ENCODE measurements around the gene GCKR. TPM values are rescaled to one million over a fixed set of nuclear protein-coding genes. Genes with fewer than 3 reads are reported as not detected.
A peak's percentile ranks its signal among the peaks of the same experiment; 100 is the strongest.

GCKR gene
- total and polyA plus RNA-seq, 2 of the 13 experiments (the other 11 are each of a cell fraction or from before 2014, with no cell fraction given), result 15.2 to 48.3 TPM

DNA sequence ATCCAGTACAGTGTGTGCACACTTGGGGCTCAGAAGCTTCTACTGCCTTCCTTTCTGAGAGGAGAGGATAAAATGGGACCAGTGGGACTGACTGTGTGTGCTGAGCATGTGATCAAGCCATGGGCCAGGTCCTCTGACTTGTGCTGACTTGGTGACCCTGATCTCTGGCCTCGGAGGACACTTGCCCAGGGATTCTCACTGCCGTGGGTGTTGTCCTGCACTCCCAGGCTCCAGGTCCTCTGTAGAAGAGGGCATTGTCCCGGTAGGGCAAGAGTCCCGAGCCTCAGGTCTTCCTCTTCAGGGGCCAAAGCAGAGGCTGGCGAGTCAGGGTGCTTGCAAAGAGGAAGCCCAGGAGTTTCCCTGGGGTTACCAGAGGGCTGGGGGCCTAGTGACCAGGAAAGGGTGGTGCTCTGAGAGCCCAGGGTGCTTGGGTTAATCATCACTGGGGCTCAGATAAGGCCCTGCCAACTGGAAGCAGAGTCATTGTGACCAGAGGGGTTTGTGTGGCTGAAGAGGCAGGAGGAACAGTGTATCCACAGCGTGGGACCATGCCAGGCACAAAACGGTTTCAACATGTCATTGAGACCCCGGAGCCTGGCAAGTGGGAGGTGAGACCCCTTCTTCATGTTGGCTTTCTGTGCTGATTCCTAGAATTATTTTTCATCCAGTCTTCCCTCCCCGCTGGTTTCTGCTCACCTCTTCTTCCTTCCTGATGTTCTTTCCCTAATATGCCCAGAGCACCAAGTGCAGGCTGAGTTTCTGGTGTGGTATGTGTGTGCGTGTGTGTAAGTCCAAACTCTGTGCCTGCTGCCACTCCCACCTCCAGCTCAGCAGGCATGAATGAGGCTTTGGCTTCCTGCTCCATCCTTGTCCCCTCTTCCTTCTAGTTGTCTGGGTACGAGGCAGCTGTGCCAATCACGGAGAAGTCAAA is at the start of gene GCKR (continued):
- TF ChIP-seq, protein P1, sequence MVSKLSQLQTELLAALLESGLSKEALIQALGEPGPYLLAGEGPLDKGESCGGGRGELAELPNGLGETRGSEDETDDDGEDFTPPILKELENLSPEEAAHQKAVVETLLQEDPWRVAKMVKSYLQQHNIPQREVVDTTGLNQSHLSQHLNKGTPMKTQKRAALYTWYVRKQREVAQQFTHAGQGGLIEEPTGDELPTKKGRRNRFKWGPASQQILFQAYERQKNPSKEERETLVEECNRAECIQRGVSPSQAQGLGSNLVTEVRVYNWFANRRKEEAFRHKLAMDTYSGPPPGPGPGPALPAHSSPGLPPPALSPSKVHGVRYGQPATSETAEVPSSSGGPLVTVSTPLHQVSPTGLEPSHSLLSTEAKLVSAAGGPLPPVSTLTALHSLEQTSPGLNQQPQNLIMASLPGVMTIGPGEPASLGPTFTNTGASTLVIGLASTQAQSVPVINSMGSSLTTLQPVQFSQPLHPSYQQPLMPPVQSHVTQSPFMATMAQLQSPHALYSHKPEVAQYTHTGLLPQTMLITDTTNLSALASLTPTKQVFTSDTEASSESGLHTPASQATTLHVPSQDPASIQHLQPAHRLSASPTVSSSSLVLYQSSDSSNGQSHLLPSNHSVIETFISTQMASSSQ (IDR thresholded peaks at IDR 0.05; ENCODE audit: low read depth), result peak; percentile 83
- TF ChIP-seq, protein P1 (CRISPR knock-in tag; IDR thresholded peaks at IDR 0.05; ENCODE audit: borderline replicate concordance), result peak; percentile 92
- TF ChIP-seq SP140L (CRISPR knock-in tag; IDR thresholded peaks at IDR 0.05; ENCODE audit: borderline replicate concordance) (no peak), ZBTB20 (CRISPR knock-in tag; IDR thresholded peaks at IDR 0.05; ENCODE audit: borderline replicate concordance, low read depth) (peak; percentile 67; the same call in 1 of the 2 replicates), POGZ (CRISPR knock-in tag; IDR thresholded peaks at IDR 0.05) (peak; percentile 70; the same call in 1 of the 2 replicates), HNRNPH1 (optimal IDR thresholded peaks at IDR 0.05; ENCODE audit: low read depth, low read length) (peak; percentile 51), ZNF780A (CRISPR knock-in tag; IDR thresholded peaks at IDR 0.05) (no peak), TBL1XR1 (IDR thresholded peaks at IDR 0.05; ENCODE audit: borderline replicate concordance, low read length, partially characterized antibody) (peak; percentile 19), SNAPC2 (CRISPR knock-in tag; IDR thresholded peaks at IDR 0.05) (peak; percentile 85), FOXM1 (CRISPR knock-in tag; IDR thresholded peaks at IDR 0.05) (no peak), REPIN1 (CRISPR knock-in tag; IDR thresholded peaks at IDR 0.05; ENCODE audit: borderline replicate concordance, low read depth) (peak; percentile 84; the same call in 1 of the 2 replicates), TAF1 (CRISPR knock-in tag; IDR thresholded peaks at IDR 0.05) (peak; percentile 84), U2AF1 (optimal IDR thresholded peaks at IDR 0.05; ENCODE audit: low read depth, low read length) (no peak), YY1 (IDR thresholded peaks at IDR 0.05; ENCODE audit: insufficient read depth, insufficient replicate concordance, low read depth, low read length) (no peak), ZNF672 (CRISPR knock-in tag; IDR thresholded peaks at IDR 0.05) (no peak), NKX3-1 (CRISPR knock-in tag; IDR thresholded peaks at IDR 0.05) (peak; percentile 76; the same call in 1 of the 2 replicates), RBM39 (IDR thresholded peaks at IDR 0.05; ENCODE audit: low read depth, low read length, poor library complexity, severe bottlenecking) (no peak), ARID2 (CRISPR knock-in tag; IDR thresholded peaks at IDR 0.05; ENCODE audit: borderline replicate concordance) (peak; percentile 93; the same call in 1 of the 2 replicates), ZFY (CRISPR knock-in tag; IDR thresholded peaks at IDR 0.05) (peak; percentile 91), MIXL1 (CRISPR knock-in tag; IDR thresholded peaks at IDR 0.05) (no peak; the same call in 1 of the 2 replicates), XBP1 (CRISPR knock-in tag; IDR thresholded peaks at IDR 0.05) (no peak), FOXO1 (CRISPR knock-in tag; IDR thresholded peaks at IDR 0.05) (peak; percentile 19; the same call in 1 of the 2 replicates)
- TF ChIP-seq, protein P2, sequence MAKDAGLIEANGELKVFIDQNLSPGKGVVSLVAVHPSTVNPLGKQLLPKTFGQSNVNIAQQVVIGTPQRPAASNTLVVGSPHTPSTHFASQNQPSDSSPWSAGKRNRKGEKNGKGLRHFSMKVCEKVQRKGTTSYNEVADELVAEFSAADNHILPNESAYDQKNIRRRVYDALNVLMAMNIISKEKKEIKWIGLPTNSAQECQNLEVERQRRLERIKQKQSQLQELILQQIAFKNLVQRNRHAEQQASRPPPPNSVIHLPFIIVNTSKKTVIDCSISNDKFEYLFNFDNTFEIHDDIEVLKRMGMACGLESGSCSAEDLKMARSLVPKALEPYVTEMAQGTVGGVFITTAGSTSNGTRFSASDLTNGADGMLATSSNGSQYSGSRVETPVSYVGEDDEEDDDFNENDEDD (CRISPR knock-in tag; IDR thresholded peaks at IDR 0.05; ENCODE audit: borderline replicate concordance), result peak; percentile 52; the same call in 1 of the 2 replicates
- TF ChIP-seq, protein P3, sequence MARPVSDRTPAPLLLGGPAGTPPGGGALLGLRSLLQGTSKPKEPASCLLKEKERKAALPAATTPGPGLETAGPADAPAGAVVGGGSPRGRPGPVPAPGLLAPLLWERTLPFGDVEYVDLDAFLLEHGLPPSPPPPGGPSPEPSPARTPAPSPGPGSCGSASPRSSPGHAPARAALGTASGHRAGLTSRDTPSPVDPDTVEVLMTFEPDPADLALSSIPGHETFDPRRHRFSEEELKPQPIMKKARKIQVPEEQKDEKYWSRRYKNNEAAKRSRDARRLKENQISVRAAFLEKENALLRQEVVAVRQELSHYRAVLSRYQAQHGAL (CRISPR knock-in tag; IDR thresholded peaks at IDR 0.05; ENCODE audit: not compliant biosample characterization), result no peak

Data from HepG2 (cell line).